Measurements from ENCODE around the gene NAT16. TPM values are rescaled to one million over a fixed set of nuclear protein-coding genes. Genes with fewer than 3 reads are reported as not detected.
A peak's percentile ranks its signal among the peaks of the same experiment; 100 is the strongest.

Gene NAT16
- total and polyA plus RNA-seq, 10 of the 15 experiments (the other 5 are each of a cell fraction or from before 2014, with no cell fraction given) = not detected

DNA sequence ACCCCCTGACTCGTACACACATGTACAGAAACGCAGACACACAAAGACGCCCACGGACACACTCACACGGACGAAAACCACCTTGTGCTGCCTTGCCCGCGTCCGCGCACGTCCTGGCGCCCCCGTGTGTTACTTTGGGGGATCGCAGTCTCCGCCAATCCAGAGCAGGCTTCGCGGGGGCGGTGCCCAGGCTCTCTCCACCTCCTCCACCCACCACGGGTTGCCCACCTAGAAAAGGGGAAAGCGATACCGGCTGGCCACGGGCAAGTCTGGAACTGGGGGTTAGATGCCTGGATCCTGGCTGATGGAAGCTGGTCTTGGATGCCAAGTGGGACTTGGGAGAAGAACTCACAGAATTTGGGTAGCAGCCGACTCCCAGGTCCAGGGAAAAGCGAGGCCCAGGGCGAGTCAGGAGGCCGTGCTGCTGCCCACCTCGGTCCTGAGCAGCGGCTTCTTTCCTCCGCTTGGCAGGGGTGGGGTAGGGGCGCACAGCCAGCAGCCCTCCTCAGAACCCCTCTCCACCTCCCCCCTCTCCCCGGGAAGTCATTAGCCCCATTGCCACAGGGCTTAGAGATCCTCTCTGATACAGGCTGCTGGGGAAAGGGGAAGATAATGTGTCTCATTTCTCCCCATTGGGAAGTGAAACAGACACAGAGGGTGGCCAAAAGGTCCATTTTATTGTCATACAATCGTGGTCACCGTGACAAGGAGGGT, 10.1 kb downstream of the NAT16 start (continued):
- TF ChIP-seq MLLT1 (IDR thresholded peaks at IDR 0.05) (peak; percentile 24; the same call in 1 of the 2 replicates), POLR2AphosphoS2 (IDR thresholded peaks at IDR 0.05; ENCODE audit: low read depth, low read length) (no peak), KLF5 (IDR thresholded peaks at IDR 0.05; ENCODE audit: partially characterized antibody) (no peak), RBBP5 (conservative IDR thresholded peaks at IDR 0.05) (no peak), SIX5 (IDR thresholded peaks at IDR 0.05; ENCODE audit: low read depth, low read length, severe bottlenecking) (no peak), DPF2 (IDR thresholded peaks at IDR 0.05) (no peak), IKZF2 (IDR thresholded peaks at IDR 0.05) (no peak), ETV6 (conservative IDR thresholded peaks at IDR 0.05 in 1 of 2, IDR thresholded peaks at IDR 0.05 in 1 of 2; ENCODE audit: borderline replicate concordance in 1 of 2, low read depth in 1 of 2) (no peak), ZNF24 (IDR thresholded peaks at IDR 0.05) (no peak), MYC (IDR thresholded peaks at IDR 0.05; ENCODE audit: insufficient read depth, insufficient read length, insufficient replicate concordance, low read length, severe bottlenecking) (no peak), SP1 (IDR thresholded peaks at IDR 0.05; ENCODE audit: low read depth, low read length) (no peak), ATF3 (IDR thresholded peaks at IDR 0.05; ENCODE audit: borderline replicate concordance, extremely low read depth, low read depth, low read length) (no peak), BCL11A (IDR thresholded peaks at IDR 0.05; ENCODE audit: low read depth, low read length) (no peak), MXI1 (IDR thresholded peaks at IDR 0.05; ENCODE audit: low read depth, low read length) (0 out of 2 replicates have a peak, but pooled peaks have one; percentile 17), CTCF (IDR thresholded peaks at IDR 0.05 in 2 of 3, conservative IDR thresholded peaks at IDR 0.05 in 1 of 3; ENCODE audit: control insufficient read depth in 2 of 3, extremely low read depth in 1 of 3, insufficient read depth in 1 of 3, low read depth in 3 of 3, low read length in 3 of 3) (peak; percentile 92 to 97 (median 93)), CHD2 (IDR thresholded peaks at IDR 0.05; ENCODE audit: borderline replicate concordance, low read depth, low read length) (no peak), NFYA (IDR thresholded peaks at IDR 0.05; ENCODE audit: borderline replicate concordance, low read depth, low read length) (no peak), BHLHE40 (IDR thresholded peaks at IDR 0.05; ENCODE audit: borderline replicate concordance in 1 of 2, low read depth in 2 of 2, low read length in 1 of 2) (peak; percentile 33 to 61; a peak in 2 of 4 replicates), EGR1 (IDR thresholded peaks at IDR 0.05; ENCODE audit: borderline replicate concordance in 1 of 2, low read depth in 2 of 2, low read length in 2 of 2) (peak in 1 of 2 experiments; percentile 97; a peak in 2 of 3 replicates), BRCA1 (IDR thresholded peaks at IDR 0.05; ENCODE audit: low read depth, low read length) (no peak), TCF12 (IDR thresholded peaks at IDR 0.05; ENCODE audit: low read depth, low read length) (no peak; the same call in 1 of the 2 replicates), JUND (IDR thresholded peaks at IDR 0.05; ENCODE audit: low read depth, low read length) (no peak)
- TF ChIP-seq, protein P1, sequence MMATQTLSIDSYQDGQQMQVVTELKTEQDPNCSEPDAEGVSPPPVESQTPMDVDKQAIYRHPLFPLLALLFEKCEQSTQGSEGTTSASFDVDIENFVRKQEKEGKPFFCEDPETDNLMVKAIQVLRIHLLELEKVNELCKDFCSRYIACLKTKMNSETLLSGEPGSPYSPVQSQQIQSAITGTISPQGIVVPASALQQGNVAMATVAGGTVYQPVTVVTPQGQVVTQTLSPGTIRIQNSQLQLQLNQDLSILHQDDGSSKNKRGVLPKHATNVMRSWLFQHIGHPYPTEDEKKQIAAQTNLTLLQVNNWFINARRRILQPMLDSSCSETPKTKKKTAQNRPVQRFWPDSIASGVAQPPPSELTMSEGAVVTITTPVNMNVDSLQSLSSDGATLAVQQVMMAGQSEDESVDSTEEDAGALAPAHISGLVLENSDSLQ (IDR thresholded peaks at IDR 0.05) = no peak
- TF ChIP-seq, protein P2, sequence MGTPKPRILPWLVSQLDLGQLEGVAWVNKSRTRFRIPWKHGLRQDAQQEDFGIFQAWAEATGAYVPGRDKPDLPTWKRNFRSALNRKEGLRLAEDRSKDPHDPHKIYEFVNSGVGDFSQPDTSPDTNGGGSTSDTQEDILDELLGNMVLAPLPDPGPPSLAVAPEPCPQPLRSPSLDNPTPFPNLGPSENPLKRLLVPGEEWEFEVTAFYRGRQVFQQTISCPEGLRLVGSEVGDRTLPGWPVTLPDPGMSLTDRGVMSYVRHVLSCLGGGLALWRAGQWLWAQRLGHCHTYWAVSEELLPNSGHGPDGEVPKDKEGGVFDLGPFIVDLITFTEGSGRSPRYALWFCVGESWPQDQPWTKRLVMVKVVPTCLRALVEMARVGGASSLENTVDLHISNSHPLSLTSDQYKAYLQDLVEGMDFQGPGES (IDR thresholded peaks at IDR 0.05) = no peak

Data from GM12878 (cell line).